GM18499 (cell line): ENCODE results near the gene SYNJ1.
"Not testable (repeated sequence)": the region's sequence is repeated elsewhere in the genome, so short reads cannot be mapped to it uniquely, and the experiment has no call there.

Experiments used
- ATAC-seq: cut with Tn5 transposase; IDR thresholded peaks from one replicate; pipeline ENCODE4 v1.9.1; 2021; ENCODE audit warnings: moderate number of reproducible peaks; ENCODE audit not compliant: insufficient read depth, unreplicated experiment

The SYNJ1 gene

GRCh38 chr21:32702702-32703101 is 25.1 kb downstream of the SYNJ1 start:
- ATAC-seq: no peak

- ATAC-seq: no peak
These were observed 28.7 kb downstream of the SYNJ1 start for GRCh38 chr21:32698971-32699693.

- ATAC-seq: no peak
These were observed 29.5 kb downstream of the SYNJ1 start for GRCh38 chr21:32698286-32698685.

GRCh38 chr21:32695482-32695881 is 32.3 kb downstream of the SYNJ1 start:
- not testable (repeated sequence) for ATAC-seq

- ATAC-seq: no peak
These were observed 34.2 kb downstream of the SYNJ1 start for GRCh38 chr21:32693581-32693980.

GRCh38 chr21:32690085-32690484 is 37.7 kb downstream of the SYNJ1 start:
- ATAC-seq: no peak

- no peak for ATAC-seq
These were observed 40.0 kb downstream of the SYNJ1 start for GRCh38 chr21:32687643-32688345.

GRCh38 chr21:32682696-32683474 is 44.9 kb downstream of the SYNJ1 start:
- ATAC-seq: no peak

- ATAC-seq: no peak
These were observed 53.1 kb downstream of the SYNJ1 start for GRCh38 chr21:32674731-32675130.

- no peak for ATAC-seq
These were observed 53.8 kb downstream of the SYNJ1 start for GRCh38 chr21:32674038-32674437.

- no peak for ATAC-seq
These were observed 61.6 kb downstream of the SYNJ1 start for GRCh38 chr21:32666258-32666657.

GRCh38 chr21:32664095-32664494 is 63.7 kb downstream of the SYNJ1 start:
- ATAC-seq: not testable (repeated sequence)

- ATAC-seq: not testable (repeated sequence)
These were observed 65.8 kb downstream of the SYNJ1 start for GRCh38 chr21:32661981-32662380.

GRCh38 chr21:32661026-32661782 is 66.6 kb downstream of the SYNJ1 start:
- ATAC-seq: not testable (repeated sequence)

GRCh38 chr21:32658524-32658923 is 69.3 kb downstream of the SYNJ1 start:
- no peak for ATAC-seq

- no peak for ATAC-seq
These were observed 74.4 kb downstream of the SYNJ1 start for GRCh38 chr21:32653326-32653901.

- ATAC-seq: no peak
These were observed 79.6 kb downstream of the SYNJ1 start for GRCh38 chr21:32648165-32648564.

GRCh38 chr21:32645261-32646182 is 82.3 kb downstream of the SYNJ1 start:
- no peak for ATAC-seq
